SK-N-SH treated with all-trans-retinoic acid at 6 μM for 48 hours (cell line): ENCODE measurements around the gene PPP1R8.
"Not testable (repeated sequence)": the region's sequence is repeated elsewhere in the genome, so short reads cannot be mapped to it uniquely, and the experiment has no call there.

ENCODE experiments used
- ATAC-seq: fragments of 200-7000 bp; cut with Tn5 transposase; 3 replicates; pipeline ENCODE4 v1.9.1; 2020; ENCODE audit warnings: mild to moderate bottlenecking, moderate library complexity
- ARNTL ChIP-seq: fragments of 450-650 bp; formaldehyde crosslinking; IDR thresholded peaks from 2 replicates; pipeline ENCODE4 v1.5.0; 2020; ENCODE audit warnings: low read depth, mild to moderate bottlenecking, moderate library complexity, borderline replicate concordance
- BACH2 ChIP-seq: fragments of 250-450 bp; sonication (Bioruptor Pico); IDR thresholded peaks from 2 replicates; pipeline ENCODE4 v1.9.0; 2021; ENCODE audit warnings: mild to moderate bottlenecking, borderline replicate concordance
- CSDC2 ChIP-seq: fragments of 250-450 bp; sonication (Bioruptor Pico); IDR thresholded peaks from 2 replicates; pipeline ENCODE4 v1.5.0; 2020; ENCODE audit warnings: mild to moderate bottlenecking, moderate library complexity
- GLIS3 ChIP-seq: fragments of 250-450 bp; sonication (Bioruptor Pico); IDR thresholded peaks from 2 replicates; pipeline ENCODE4 v1.5.0; 2020; ENCODE audit warnings: mild to moderate bottlenecking, moderate library complexity
- OSR1 ChIP-seq: fragments of 250-450 bp; sonication (Bioruptor Pico); IDR thresholded peaks from 2 replicates; pipeline ENCODE4 v1.8.0; 2022; ENCODE audit warnings: moderate library complexity, mild to moderate bottlenecking, inconsistent platforms
- PPARA ChIP-seq: fragments of 250-450 bp; sonication (Bioruptor Pico); IDR thresholded peaks from 2 replicates; pipeline ENCODE4 v1.5.0; 2020; ENCODE audit warnings: mild to moderate bottlenecking, borderline replicate concordance
- TCF4 ChIP-seq: fragments of 250-450 bp; sonication (Bioruptor Pico); IDR thresholded peaks from 2 replicates; pipeline ENCODE4 v1.8.0; 2021; ENCODE audit warnings: mild to moderate bottlenecking, moderate library complexity, borderline replicate concordance
- TOX ChIP-seq: fragments of 250-450 bp; sonication (Bioruptor Pico); IDR thresholded peaks from 2 replicates; pipeline ENCODE4 v1.8.0; 2021; ENCODE audit warnings: mild to moderate bottlenecking, moderate library complexity, borderline replicate concordance
- ZC3H10 ChIP-seq: fragments of 250-450 bp; sonication (Bioruptor Pico); IDR thresholded peaks from 2 replicates; pipeline ENCODE4 v1.5.1; 2021; ENCODE audit warnings: mild to moderate bottlenecking, moderate library complexity
- ZFP3 ChIP-seq: fragments of 250-450 bp; sonication (Bioruptor Pico); IDR thresholded peaks from 2 replicates; pipeline ENCODE4 v1.5.0; 2020; ENCODE audit warnings: mild to moderate bottlenecking, moderate library complexity
- ZFP30 ChIP-seq: fragments of 450-650 bp; formaldehyde crosslinking; IDR thresholded peaks from 2 replicates; pipeline ENCODE4 v1.5.0; 2022; ENCODE audit warnings: mild to moderate bottlenecking, moderate library complexity
- ZNF565 ChIP-seq: fragments of 450-650 bp; formaldehyde crosslinking; conservative IDR thresholded peaks from 2 replicates; pipeline ENCODE4 v1.5.0; 2020; ENCODE audit warnings: low read depth, mild to moderate bottlenecking, moderate library complexity
- ZNF70 ChIP-seq: fragments of 450-650 bp; formaldehyde crosslinking; IDR thresholded peaks from 2 replicates; pipeline ENCODE4 v1.5.0; 2020; ENCODE audit warnings: mild to moderate bottlenecking, moderate library complexity
- ZNF8 ChIP-seq: fragments of 450-650 bp; formaldehyde crosslinking; IDR thresholded peaks from 2 replicates; pipeline ENCODE4 v1.5.0; 2020; ENCODE audit warnings: mild to moderate bottlenecking, moderate library complexity
- TF ChIP-seq, protein P1 (sequence below): fragments of 250-450 bp; sonication (Bioruptor Pico); IDR thresholded peaks from 2 replicates; pipeline ENCODE4 v1.5.0; 2020; ENCODE audit warnings: mild to moderate bottlenecking, moderate library complexity
- TF ChIP-seq, protein P2 (sequence below): fragments of 250-450 bp; sonication (Bioruptor Pico); IDR thresholded peaks from 2 replicates; pipeline ENCODE4 v1.5.1; 2020; ENCODE audit warnings: low read depth, mild to moderate bottlenecking, moderate library complexity
- TF ChIP-seq, protein P3 (sequence below): fragments of 250-450 bp; sonication (Bioruptor Pico); IDR thresholded peaks from 2 replicates; pipeline ENCODE4 v1.5.1; 2021; ENCODE audit warnings: mild to moderate bottlenecking, moderate library complexity
- TF ChIP-seq, protein P4 (sequence below): fragments of 250-450 bp; sonication (Bioruptor Pico); IDR thresholded peaks from 2 replicates; pipeline ENCODE4 v1.8.0; 2020; ENCODE audit warnings: mild to moderate bottlenecking, moderate library complexity, borderline replicate concordance
- TF ChIP-seq, protein P5 (sequence below): fragments of 250-450 bp; sonication (Bioruptor Pico); IDR thresholded peaks from 2 replicates; pipeline ENCODE4 v1.8.0; 2021; ENCODE audit warnings: low read depth, mild to moderate bottlenecking, moderate library complexity, borderline replicate concordance

Gene PPP1R8

DNA sequence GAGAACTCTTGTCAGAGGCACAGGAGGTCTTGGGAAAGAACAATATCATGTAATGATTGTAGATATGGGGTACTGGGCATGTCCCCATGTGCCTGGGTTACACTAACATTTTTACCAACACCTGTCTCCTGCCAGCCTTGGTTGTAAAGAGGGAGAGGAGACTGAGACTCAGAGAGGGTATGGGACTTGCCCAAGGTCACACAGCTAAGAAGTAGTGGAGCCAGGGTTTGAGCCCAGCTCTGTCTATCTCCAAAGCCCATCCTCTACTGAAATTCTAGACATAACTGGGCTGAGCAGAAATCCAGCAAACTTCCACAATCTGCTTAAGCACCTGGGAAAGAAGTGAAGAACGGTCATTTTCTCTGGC is 39.1 kb downstream of the PPP1R8 start:
- TF ChIP-seq, protein P1, sequence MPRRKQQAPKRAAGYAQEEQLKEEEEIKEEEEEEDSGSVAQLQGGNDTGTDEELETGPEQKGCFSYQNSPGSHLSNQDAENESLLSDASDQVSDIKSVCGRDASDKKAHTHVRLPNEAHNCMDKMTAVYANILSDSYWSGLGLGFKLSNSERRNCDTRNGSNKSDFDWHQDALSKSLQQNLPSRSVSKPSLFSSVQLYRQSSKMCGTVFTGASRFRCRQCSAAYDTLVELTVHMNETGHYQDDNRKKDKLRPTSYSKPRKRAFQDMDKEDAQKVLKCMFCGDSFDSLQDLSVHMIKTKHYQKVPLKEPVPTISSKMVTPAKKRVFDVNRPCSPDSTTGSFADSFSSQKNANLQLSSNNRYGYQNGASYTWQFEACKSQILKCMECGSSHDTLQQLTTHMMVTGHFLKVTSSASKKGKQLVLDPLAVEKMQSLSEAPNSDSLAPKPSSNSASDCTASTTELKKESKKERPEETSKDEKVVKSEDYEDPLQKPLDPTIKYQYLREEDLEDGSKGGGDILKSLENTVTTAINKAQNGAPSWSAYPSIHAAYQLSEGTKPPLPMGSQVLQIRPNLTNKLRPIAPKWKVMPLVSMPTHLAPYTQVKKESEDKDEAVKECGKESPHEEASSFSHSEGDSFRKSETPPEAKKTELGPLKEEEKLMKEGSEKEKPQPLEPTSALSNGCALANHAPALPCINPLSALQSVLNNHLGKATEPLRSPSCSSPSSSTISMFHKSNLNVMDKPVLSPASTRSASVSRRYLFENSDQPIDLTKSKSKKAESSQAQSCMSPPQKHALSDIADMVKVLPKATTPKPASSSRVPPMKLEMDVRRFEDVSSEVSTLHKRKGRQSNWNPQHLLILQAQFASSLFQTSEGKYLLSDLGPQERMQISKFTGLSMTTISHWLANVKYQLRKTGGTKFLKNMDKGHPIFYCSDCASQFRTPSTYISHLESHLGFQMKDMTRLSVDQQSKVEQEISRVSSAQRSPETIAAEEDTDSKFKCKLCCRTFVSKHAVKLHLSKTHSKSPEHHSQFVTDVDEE (CRISPR knock-in tag) = no peak
- TF ChIP-seq, protein P2, sequence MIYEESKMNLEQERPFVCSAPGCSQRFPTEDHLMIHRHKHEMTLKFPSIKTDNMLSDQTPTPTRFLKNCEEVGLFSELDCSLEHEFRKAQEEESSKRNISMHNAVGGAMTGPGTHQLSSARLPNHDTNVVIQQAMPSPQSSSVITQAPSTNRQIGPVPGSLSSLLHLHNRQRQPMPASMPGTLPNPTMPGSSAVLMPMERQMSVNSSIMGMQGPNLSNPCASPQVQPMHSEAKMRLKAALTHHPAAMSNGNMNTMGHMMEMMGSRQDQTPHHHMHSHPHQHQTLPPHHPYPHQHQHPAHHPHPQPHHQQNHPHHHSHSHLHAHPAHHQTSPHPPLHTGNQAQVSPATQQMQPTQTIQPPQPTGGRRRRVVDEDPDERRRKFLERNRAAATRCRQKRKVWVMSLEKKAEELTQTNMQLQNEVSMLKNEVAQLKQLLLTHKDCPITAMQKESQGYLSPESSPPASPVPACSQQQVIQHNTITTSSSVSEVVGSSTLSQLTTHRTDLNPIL (CRISPR knock-in tag) = no peak
- TF ChIP-seq GLIS3 = no peak
- TF ChIP-seq, all 23 proteins: peak for 0
- ATAC-seq = no peak

DNA sequence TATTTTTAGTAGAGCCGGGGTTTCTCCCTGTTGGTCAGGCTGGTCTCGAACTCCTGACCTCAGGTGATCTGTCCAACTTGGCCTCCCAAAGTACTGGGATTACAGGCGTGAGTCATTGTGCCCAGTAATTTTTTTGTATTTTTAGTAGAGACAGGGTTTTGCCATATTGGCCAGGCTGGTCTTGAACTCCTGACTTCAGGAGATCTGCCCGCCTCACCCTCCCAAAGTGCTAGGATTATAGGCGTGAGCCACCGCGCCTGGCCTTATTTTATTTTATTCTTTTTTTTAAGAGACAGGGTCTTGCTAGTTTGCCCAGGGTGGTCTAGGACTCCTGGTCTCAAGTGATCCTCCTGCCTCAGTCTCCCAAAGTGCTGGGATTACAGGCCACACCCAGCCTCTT is 40.5 kb downstream of the PPP1R8 start:
- not testable (repeated sequence) for ATAC-seq

DNA sequence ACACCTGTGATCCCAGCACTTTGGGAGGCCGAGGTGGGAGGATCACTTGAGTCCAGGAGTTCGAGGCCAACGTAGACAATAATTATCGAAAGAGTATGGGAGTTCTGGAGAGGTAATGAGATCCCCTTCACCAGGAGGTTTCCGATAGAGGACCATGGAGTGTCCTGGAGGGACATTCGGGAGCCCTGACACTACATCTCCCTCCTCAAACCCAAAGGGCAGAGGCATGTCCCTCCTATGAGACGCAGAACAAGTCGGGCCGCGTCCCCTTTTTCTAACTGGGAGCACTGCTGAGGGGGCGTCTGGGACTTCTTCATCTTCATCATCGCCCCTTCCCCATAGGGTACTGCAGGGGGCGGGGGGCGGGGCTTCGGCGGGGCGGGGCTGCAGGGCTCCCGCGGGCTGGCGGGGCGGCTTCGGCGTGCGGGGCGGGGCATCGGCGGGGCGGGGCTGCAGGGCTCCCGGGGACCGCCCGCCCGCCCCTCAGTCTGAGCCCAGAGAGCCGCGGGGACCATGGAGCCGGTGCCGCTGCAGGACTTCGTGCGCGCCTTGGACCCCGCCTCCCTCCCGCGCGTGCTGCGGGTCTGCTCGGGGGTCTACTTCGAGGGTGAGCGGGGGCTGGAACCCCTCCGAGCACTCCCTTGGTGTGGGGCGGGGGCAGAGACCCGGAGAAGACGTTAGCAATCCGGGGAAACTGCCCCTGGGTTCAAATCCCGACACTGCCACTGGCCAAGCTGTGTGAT is 41.6 kb downstream of the PPP1R8 start, which contains the start of gene THEMIS2:
Gene THEMIS2 (plus strand): TSS at position 486 of the 743 bp plus-strand sequence. CDS start 28 bp downstream, at position 514.
- peak; percentile 88 for ATAC-seq
- TF ChIP-seq PPARA (CRISPR knock-in tag) (no peak), ZFP3 (CRISPR knock-in tag) (no peak), ZNF70 (CRISPR knock-in tag) (no peak), GLIS3 (no peak), ZC3H10 (CRISPR knock-in tag) (no peak), TOX (CRISPR knock-in tag) (no peak), BACH2 (CRISPR knock-in tag) (no peak), TCF4 (CRISPR knock-in tag) (no peak), ZNF565 (CRISPR knock-in tag) (no peak), CSDC2 (CRISPR knock-in tag) (no peak), OSR1 (CRISPR knock-in tag) (no peak), ARNTL (CRISPR knock-in tag) (no peak), ZFP30 (CRISPR knock-in tag) (no peak), ZNF8 (CRISPR knock-in tag) (no peak)
- TF ChIP-seq, protein P1 (CRISPR knock-in tag) = no peak
- TF ChIP-seq, protein P3, sequence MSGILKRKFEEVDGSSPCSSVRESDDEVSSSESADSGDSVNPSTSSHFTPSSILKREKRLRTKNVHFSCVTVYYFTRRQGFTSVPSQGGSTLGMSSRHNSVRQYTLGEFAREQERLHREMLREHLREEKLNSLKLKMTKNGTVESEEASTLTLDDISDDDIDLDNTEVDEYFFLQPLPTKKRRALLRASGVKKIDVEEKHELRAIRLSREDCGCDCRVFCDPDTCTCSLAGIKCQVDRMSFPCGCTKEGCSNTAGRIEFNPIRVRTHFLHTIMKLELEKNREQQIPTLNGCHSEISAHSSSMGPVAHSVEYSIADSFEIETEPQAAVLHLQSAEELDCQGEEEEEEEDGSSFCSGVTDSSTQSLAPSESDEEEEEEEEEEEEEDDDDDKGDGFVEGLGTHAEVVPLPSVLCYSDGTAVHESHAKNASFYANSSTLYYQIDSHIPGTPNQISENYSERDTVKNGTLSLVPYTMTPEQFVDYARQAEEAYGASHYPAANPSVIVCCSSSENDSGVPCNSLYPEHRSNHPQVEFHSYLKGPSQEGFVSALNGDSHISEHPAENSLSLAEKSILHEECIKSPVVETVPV = no peak
- TF ChIP-seq, protein P4, sequence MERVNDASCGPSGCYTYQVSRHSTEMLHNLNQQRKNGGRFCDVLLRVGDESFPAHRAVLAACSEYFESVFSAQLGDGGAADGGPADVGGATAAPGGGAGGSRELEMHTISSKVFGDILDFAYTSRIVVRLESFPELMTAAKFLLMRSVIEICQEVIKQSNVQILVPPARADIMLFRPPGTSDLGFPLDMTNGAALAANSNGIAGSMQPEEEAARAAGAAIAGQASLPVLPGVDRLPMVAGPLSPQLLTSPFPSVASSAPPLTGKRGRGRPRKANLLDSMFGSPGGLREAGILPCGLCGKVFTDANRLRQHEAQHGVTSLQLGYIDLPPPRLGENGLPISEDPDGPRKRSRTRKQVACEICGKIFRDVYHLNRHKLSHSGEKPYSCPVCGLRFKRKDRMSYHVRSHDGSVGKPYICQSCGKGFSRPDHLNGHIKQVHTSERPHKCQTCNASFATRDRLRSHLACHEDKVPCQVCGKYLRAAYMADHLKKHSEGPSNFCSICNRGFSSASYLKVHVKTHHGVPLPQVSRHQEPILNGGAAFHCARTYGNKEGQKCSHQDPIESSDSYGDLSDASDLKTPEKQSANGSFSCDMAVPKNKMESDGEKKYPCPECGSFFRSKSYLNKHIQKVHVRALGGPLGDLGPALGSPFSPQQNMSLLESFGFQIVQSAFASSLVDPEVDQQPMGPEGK (CRISPR knock-in tag) = no peak
- TF ChIP-seq, protein P5, sequence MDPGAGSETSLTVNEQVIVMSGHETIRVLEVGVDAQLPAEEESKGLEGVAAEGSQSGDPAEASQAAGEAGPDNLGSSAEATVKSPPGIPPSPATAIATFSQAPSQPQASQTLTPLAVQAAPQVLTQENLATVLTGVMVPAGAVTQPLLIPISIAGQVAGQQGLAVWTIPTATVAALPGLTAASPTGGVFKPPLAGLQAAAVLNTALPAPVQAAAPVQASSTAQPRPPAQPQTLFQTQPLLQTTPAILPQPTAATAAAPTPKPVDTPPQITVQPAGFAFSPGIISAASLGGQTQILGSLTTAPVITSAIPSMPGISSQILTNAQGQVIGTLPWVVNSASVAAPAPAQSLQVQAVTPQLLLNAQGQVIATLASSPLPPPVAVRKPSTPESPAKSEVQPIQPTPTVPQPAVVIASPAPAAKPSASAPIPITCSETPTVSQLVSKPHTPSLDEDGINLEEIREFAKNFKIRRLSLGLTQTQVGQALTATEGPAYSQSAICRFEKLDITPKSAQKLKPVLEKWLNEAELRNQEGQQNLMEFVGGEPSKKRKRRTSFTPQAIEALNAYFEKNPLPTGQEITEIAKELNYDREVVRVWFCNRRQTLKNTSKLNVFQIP (CRISPR knock-in tag) = no peak
